Right atrium auricular region (tissue), 2 donors: ENCODE data around the gene CCDC175. TPM values are rescaled to one million over a fixed set of nuclear protein-coding genes. Genes with fewer than 3 reads are reported as not detected.

Experiments
- DNase-seq: peaks from one replicate; pipeline ENCODE4 v3.0.0-alpha.2; 2019; ENCODE audit warnings: low spot score
- H3K27ac ChIP-seq, 2 donors: fragments of 200-600 bp; sonication (generic); 1 replicate in 1 of 2; 2 replicates in 1 of 2; pipeline ENCODE4 v1.5.1; 2016 to 2019
- H3K27me3 ChIP-seq, 2 donors: fragments of 200-600 bp; sonication (generic); one replicate each; pipeline versions ENCODE4 v1.5.1 to v1.6.0; 2017 to 2019
- H3K36me3 ChIP-seq: fragments of 200-600 bp; sonication (generic); one replicate; pipeline ENCODE4 v1.5.1; 2016
- H3K4me1 ChIP-seq, 2 donors: fragments of 200-600 bp; sonication (generic); one replicate each; pipeline versions ENCODE4 v1.5.1 to v1.6.0; 2017 to 2019
- H3K4me3 ChIP-seq, 2 donors: fragments of 200-600 bp; sonication (generic); 1 replicate in 1 of 2; 2 replicates in 1 of 2; pipeline ENCODE4 v1.5.1; 2017 to 2019; ENCODE audit warnings: mild to moderate bottlenecking in 1 of 2, moderate library complexity in 1 of 2
- H3K9me3 ChIP-seq, 2 donors: fragments of 200-600 bp; sonication (generic); one replicate each; pipeline ENCODE4 v1.5.1; 2019
- CTCF ChIP-seq, 2 donors: fragments of 200-600 bp; sonication (generic); IDR thresholded peaks; one replicate each; pipeline ENCODE4 v1.5.1; 2019; ENCODE audit warnings: antibody characterized with exemption in 2 of 2
- total RNA-seq, 2 donors: library from RNA; depleted of rRNA; stranded (reverse); fragments of >200 nt; gene quantifications; one replicate each; pipeline ENCODE4 v1.1.0, GENCODE V29; 2016

Gene CCDC175
- total RNA-seq = not detected

GRCh38 chr14:59576332-59577294 lies at the start of gene CCDC175:
Gene CCDC175 (minus strand): TSS chr14:59576812. CDS start chr14:59576775, 37 bp downstream.
- Histone ChIP-seq H3K27me3 (no peaks in the 10 kb centered on the region), H3K4me1 (no peaks in the 10 kb centered on the region), H3K9me3 (no peaks in the 10 kb centered on the region), H3K4me3 (peak within 1 kb of the TSS; percentile 31 to 52), H3K27ac (no peak within 1 kb of the TSS), H3K36me3 (no peaks in the 10 kb centered on the region)
- peak; percentile 79 for DNase-seq
- peak; percentile 62 to 74 for TF ChIP-seq CTCF (IDR thresholded peaks at IDR 0.05)

- Histone ChIP-seq H3K27me3 (no peaks in the 10 kb centered on the region), H3K4me3 (no peak overlapping the region), H3K9me3 (no peaks in the 10 kb centered on the region), H3K27ac (no peak overlapping the region), H3K36me3 (no peaks in the 10 kb centered on the region), H3K4me1 (no peaks in the 10 kb centered on the region)
- no peak for TF ChIP-seq CTCF (IDR thresholded peaks at IDR 0.05)
- no peak for DNase-seq
Measured at GRCh38 chr14:59622631-59623030, 46.0 kb upstream of the CCDC175 start.

- no peak overlapping the region for H3K4me3 ChIP-seq
- H3K27ac ChIP-seq = no peak overlapping the region
- H3K4me1 ChIP-seq = no peaks in the 10 kb centered on the region
- no peaks in the 10 kb centered on the region for H3K9me3 ChIP-seq
- no peaks in the 10 kb centered on the region for H3K36me3 ChIP-seq
- no peaks in the 10 kb centered on the region for H3K27me3 ChIP-seq
- no peak for TF ChIP-seq CTCF (IDR thresholded peaks at IDR 0.05)
- DNase-seq = no peak
Measured at GRCh38 chr14:59619061-59619460, 42.4 kb upstream of the CCDC175 start.

GRCh38 chr14:59601056-59601455 lies 24.4 kb upstream of the CCDC175 start:
- H3K27me3 ChIP-seq = no peaks in the 10 kb centered on the region
- no peak for DNase-seq
- no peaks in the 10 kb centered on the region for H3K4me1 ChIP-seq
- H3K36me3 ChIP-seq = no peaks in the 10 kb centered on the region
- no peak overlapping the region for H3K4me3 ChIP-seq
- H3K27ac ChIP-seq = no peak overlapping the region
- no peaks in the 10 kb centered on the region for H3K9me3 ChIP-seq
- TF ChIP-seq CTCF (IDR thresholded peaks at IDR 0.05) = no peak

- no peak for TF ChIP-seq CTCF (IDR thresholded peaks at IDR 0.05)
- Histone ChIP-seq H3K36me3 (no peaks in the 10 kb centered on the region), H3K27me3 (no peaks in the 10 kb centered on the region), H3K4me1 (no peaks in the 10 kb centered on the region), H3K9me3 (no peaks in the 10 kb centered on the region), H3K4me3 (no peak overlapping the region), H3K27ac (no peak overlapping the region)
- DNase-seq = no peak
Measured at GRCh38 chr14:59600211-59600945, 23.8 kb upstream of the CCDC175 start.
